ENCODE measurements around the gene SPA17.

SPA17 gene

GRCh38 chr11:124663861-124664260, 9.8 kb upstream of the SPA17 start:
- no peak for DNase-seq

- no peak for DNase-seq
Measured at GRCh38 chr11:124667601-124668000, 6.1 kb upstream of the SPA17 start.

GRCh38 chr11:124669193-124669592, 4.5 kb upstream of the SPA17 start:
- peak; percentile 32 for DNase-seq

- DNase-seq: peak; percentile 11
Measured at GRCh38 chr11:124670732-124671131, 3.0 kb upstream of the SPA17 start.

- no peak for DNase-seq
Measured at GRCh38 chr11:124672536-124673215, 1.0 kb upstream of the SPA17 start.

- DNase-seq: no peak
Measured at GRCh38 chr11:124674168-124674517, 439 bp downstream of the SPA17 start.

GRCh38 chr11:124674571-124674970, 867 bp downstream of the SPA17 start:
- no peak for DNase-seq

- peak; percentile 9 for DNase-seq
Measured at GRCh38 chr11:124676386-124676785, 2.7 kb downstream of the SPA17 start.

- DNase-seq: no peak
Measured at GRCh38 chr11:124678416-124678815, 4.7 kb downstream of the SPA17 start.

GRCh38 chr11:124681421-124681820, 7.7 kb downstream of the SPA17 start:
- no peak for DNase-seq

- DNase-seq: no peak
Measured at GRCh38 chr11:124682443-124682842, 8.7 kb downstream of the SPA17 start.

GRCh38 chr11:124693142-124693541, 19.4 kb downstream of the SPA17 start:
- no peak for DNase-seq

- no peak for DNase-seq
Measured at GRCh38 chr11:124699547-124699946, 25.8 kb downstream of the SPA17 start.

GRCh38 chr11:124700028-124700427, 26.3 kb downstream of the SPA17 start:
- DNase-seq: no peak

- DNase-seq: no peak
Measured at GRCh38 chr11:124707829-124708228, 34.1 kb downstream of the SPA17 start.

- DNase-seq: no peak
Measured at GRCh38 chr11:124712392-124712791, 38.7 kb downstream of the SPA17 start.

GRCh38 chr11:124716591-124716990, 42.9 kb downstream of the SPA17 start:
- peak; percentile 34 for DNase-seq

GRCh38 chr11:124717421-124717785, 43.7 kb downstream of the SPA17 start:
- no peak for DNase-seq

GRCh38 chr11:124717786-124718651, 44.3 kb downstream of the SPA17 start:
- DNase-seq: no peak

GRCh38 chr11:124718801-124719200, 45.1 kb downstream of the SPA17 start:
- DNase-seq: no peak

- DNase-seq: no peak
Measured at GRCh38 chr11:124719534-124719933, 45.8 kb downstream of the SPA17 start.

GRCh38 chr11:124722176-124722575, 48.5 kb downstream of the SPA17 start:
- no peak for DNase-seq

GRCh38 chr11:124724979-124725718, 51.4 kb downstream of the SPA17 start:
- DNase-seq: peak; percentile 20

- peak; percentile 71 for DNase-seq
Measured at GRCh38 chr11:124725719-124726105, 52.0 kb downstream of the SPA17 start.

Data from fibroblast of skin of right biceps (primary cell).